ENCODE results near the gene STUB1.
A peak's percentile ranks its signal among the peaks of the same experiment; 100 is the strongest.
"Not testable (repeated sequence)": the region's sequence is repeated elsewhere in the genome, so short reads cannot be mapped to it uniquely, and the experiment has no call there.

Gene STUB1

DNA sequence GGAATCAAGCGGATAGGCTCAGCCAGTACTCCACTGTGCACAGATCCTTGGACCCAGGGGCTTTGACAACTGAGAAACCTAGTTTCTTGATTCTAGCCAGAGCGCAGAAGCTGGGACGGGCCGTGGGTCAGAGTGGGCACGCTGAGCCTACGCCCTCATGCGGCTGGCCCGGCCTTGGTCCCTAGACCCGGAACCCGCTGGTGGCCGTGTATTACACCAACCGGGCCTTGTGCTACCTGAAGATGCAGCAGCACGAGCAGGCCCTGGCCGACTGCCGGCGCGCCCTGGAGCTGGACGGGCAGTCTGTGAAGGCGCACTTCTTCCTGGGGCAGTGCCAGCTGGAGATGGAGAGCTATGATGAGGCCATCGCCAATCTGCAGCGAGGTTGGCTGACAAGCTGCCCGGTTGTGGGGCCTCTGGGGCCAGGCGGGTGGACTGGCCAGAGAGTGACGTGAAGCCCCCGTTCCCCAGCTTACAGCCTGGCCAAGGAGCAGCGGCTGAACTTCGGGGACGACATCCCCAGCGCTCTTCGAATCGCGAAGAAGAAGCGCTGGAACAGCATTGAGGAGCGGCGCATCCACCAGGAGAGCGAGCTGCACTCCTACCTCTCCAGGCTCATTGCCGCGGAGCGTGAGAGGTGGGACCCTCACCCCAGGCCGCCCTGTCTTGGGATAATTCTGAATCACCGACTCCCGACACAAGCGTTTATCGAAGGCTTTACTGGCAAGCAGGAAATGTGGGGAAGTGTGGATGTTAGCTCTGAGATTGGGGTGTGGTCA is 946 bp downstream of the STUB1 start:
- DNase-seq, result no peak

DNA sequence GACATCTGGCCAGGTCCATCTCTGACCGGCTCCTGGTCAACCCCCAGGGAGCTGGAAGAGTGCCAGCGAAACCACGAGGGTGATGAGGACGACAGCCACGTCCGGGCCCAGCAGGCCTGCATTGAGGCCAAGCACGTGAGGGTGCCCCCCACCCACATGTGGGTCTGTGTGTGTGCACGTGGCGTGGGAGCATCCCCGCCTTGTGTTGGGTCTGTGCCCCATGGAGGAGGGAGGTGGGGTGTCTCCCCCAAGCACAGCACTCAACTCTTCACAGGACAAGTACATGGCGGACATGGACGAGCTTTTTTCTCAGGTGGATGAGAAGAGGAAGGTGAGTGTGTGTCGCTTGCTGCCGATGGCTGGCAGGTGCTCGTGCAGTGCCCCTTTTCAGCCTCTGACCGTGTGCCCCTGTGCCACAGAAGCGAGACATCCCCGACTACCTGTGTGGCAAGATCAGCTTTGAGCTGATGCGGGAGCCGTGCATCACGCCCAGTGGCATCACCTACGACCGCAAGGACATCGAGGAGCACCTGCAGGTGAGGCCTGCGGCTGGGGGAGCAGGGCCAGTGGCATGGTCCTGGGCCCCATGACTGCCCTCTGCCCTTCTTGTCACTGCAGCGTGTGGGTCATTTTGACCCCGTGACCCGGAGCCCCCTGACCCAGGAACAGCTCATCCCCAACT is 1.7 kb downstream of the STUB1 start:
- DNase-seq, result no peak

GRCh38 chr16:682493-683395 is 2.5 kb downstream of the STUB1 start:
- DNase-seq, result no peak

- DNase-seq, result no peak
Measured at GRCh38 chr16:683396-684070, 3.3 kb downstream of the STUB1 start.

GRCh38 chr16:684071-684794 is 4.0 kb downstream of the STUB1 start, which contains the start of gene JMJD8:
Gene JMJD8, minus strand, starts transcription at chr16:684334. Its CDS starts 15 bp downstream, at chr16:684319.
- DNase-seq, result peak; percentile 78

DNA sequence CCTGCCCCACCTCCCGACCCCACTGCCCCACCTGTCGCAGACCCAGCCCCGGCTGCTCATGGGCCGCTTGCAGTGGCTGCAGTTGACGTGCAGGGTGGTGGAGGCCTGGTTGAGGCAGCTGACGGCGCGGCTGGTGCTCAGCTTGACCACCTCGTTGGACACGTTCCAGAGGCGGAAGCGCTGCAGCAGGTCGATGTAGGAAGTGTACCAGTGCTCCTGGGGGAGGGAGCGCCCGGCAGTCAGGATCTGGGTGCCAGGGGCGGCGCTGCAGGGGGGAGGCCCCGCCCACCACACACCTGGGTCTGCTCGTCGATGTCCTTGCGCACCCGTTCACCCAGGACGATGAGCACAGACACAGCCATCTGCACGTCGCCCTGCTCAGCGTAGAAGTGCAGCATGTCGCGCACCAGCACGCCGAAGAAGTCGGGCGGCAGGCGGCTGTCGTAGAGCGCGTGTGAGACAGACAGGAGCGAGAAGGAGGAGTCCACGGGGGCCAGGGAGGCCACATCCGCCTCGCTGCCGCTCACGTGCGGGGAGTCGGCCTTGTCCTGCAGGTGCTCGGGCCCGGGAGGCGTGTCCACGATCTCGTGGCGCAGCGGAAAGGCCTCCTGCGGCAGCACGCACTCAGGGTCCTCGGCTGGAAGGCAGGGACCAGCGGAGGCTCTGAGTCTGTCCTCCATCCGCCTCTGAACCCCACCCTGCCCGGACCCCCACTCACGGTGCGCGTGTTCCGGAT is 4.9 kb downstream of the STUB1 start:
- DNase-seq, result peak; percentile 43

- DNase-seq, result no peak
Measured at GRCh38 chr16:685967-686366, 5.8 kb downstream of the STUB1 start.

GRCh38 chr16:686459-687260 is 6.5 kb downstream of the STUB1 start:
- DNase-seq, result no peak

- no peak for DNase-seq
Measured at GRCh38 chr16:687499-687898, 7.3 kb downstream of the STUB1 start.

DNA sequence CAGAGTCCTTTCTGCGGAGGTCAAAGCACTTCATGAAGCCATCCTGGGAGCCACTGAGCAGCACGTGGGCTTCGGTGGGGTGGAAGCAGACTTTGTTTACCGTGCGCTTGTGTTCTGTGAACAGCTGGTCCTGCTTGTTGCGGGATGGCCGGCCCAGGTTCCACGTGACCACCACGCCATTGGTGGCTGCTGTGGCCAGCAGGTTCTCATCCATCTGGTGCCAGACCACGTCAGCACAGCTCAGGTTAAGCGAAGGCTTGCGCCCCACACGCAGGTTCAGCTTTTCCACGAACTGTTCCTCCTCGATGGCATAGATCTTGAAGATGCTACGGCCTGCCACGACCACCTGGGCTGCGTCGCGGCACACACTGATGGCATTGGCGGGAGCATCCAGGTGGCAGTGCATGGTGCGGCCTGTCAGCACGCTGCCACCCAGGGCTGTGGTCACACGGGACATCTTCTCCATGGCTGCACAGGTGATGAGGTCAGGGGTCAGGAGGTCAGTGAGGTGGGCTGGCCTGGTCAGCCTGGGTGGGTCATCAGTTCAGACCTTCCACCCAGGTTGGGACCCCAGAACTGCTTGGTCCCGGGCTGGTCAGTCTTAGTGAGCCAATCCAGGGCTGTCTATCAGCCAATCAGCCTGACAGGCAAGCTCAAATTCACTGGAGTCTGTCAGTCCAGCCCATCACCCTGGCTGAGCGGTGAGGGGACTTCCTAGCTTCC is 9.1 kb downstream of the STUB1 start:
- no peak for DNase-seq

- DNase-seq, result not testable (repeated sequence)
Measured at GRCh38 chr16:691242-691641, 11.0 kb downstream of the STUB1 start.

GRCh38 chr16:692356-693108 is 12.3 kb downstream of the STUB1 start:
- no peak for DNase-seq

- no peak for DNase-seq
Measured at GRCh38 chr16:693364-693763, 13.2 kb downstream of the STUB1 start.

- DNase-seq, result no peak
Measured at GRCh38 chr16:693766-694165, 13.6 kb downstream of the STUB1 start.

DNA sequence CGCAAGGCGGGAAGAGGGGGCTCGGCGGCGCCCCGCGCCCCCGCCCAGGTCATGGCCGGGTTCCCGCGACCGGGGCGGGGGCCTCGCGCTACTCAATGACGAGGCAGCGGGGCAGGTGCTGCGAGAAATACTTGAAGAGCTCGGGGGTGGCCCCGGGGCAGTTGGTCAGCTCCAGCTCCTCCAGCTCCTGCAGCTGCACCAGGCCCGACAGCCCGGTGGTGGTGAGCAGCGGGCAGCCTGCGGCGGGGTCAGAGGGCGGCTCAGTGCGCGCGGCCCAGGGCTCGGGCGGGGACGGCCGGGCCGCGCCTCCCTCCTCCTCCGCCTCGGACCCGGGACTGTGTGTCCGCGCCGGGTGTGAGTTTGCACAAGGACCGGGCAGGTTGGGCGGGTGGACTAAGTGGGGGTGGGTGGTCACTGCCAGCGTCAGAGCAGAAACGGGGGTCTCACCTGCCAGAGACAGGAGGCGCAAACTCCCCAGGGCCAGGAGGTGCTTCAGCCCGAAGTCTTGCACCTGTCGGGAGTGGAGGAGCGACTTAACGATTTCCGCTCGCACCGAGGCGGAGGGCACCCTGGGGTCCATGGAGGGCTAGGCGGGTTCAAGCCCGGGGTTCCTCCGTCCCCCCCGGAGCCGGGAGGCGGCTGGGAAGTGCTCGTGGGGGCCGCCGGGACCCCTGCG is 14.1 kb downstream of the STUB1 start:
- DNase-seq, result no peak

DNA sequence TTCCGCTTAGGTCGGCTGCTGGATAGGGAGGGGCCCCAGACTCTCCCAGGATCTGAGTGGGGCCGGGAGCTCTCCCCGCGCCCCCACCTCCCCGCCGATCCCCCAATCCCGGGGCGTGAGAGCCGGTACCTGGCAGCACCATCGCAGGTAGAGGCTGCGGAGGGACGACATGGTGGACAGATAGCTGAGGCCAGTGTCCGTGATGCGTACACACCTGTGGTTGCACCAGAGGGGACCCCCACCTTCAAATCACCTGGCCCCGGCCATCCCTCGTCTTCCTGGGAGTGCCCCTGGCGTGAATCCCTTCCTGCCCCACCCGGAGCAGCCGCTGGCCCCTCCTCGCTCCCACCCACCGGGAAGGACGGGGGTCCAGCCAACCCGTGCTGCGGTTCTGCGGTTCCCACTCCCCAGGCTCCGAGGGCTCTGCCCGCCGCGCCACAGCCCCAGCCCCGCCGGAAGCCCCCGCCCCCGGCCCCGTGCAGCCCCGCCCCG is 14.7 kb downstream of the STUB1 start:
- no peak for DNase-seq

DNA sequence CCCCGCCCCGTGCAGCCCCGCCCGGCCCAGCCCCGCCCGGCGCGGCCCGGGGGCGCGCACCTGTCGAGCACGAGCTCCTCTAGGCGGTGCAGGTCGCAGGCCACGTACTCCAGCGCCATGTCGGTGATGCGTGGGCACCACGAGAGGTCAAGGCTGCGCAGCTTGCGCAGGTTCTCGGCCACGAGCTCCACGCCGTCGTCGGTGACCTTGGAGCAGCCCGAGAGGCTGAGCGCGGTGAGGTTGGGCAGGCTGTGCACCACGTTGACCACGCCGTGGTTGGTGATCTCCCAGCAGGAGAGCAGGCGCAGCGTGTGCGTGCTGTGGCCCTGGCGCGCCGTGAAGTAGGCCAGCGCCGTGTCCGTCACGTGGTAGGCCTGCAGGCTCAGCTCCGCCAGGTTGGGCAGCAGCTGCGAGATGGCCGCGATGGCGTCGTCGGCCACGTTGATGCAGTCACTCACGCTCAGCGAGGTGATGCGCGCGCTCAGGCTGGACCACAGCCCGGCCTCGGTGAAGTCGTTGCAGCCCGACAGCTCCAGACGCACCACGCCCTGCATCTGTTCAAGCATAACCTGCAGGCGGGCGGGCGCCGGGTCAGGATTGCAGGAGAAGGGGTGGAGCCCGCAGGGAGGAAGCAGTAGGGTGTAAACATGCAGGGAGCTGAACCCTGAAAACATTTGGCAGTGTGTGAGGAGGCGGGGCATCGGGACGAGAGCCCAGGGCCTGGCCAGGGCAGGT is 15.3 kb downstream of the STUB1 start:
- DNase-seq, result peak; percentile 70
